ENCODE measurements around the gene DGKE. TPM values are rescaled to one million over a fixed set of nuclear protein-coding genes. Genes with fewer than 3 reads are reported as not detected.

The DGKE gene
- total and polyA plus RNA-seq, 8 donors, result 1.8 to 7.6 (median 4.4) TPM

DNA sequence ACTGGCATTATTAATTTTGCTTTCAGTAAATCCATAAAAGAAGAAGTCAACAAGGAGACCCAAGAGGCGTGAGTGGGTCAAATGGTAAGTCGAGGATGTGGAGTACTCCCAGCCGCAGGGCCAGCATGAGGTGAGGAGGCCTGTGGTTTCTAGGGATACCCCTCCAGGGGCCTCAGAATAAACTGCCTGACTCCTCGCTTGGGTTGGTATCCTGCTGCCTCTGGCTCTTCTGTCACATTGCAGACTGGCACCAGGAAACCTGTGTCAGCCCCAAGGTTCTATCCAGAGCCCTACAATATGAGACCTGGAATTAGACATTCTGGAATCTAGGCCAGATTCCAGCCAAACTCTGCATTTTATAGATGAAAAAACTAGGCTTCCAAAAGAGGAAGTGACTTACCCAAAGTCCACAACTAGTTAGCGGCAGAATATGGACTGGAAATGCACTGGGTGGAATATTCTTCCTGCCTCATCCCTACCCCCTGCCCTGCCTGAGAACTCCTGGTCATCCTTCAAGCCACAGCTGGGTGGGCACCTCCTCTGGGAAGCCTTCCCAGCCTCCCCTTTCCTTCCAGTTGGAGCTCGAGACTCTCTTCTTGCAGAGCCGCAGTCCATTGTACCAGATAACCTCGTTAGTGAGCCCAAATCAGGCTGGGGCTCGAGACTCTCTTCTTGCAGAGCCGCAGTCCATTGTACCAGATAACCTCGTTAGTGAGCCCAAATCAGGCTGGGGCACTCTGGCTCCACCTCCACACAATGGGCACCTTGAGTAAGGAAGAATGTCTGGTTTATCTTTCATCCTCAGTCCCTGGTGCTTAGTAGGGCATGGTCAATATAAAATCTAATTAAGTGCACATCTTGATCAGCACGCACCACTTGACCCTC is 22.8 kb upstream of the DGKE start:
- 91% methylated on average over 12 of the region's 12 CpGs for WGBS, 2 donors
- intact Hi-C loops (cut with DNase I), result loop anchor here in 2 of 3 donors (5.0 to 10.0 kb wide), 2 partner anchors 124 to 126 kb away; no protein-coding TSS in a partner anchor

DNA sequence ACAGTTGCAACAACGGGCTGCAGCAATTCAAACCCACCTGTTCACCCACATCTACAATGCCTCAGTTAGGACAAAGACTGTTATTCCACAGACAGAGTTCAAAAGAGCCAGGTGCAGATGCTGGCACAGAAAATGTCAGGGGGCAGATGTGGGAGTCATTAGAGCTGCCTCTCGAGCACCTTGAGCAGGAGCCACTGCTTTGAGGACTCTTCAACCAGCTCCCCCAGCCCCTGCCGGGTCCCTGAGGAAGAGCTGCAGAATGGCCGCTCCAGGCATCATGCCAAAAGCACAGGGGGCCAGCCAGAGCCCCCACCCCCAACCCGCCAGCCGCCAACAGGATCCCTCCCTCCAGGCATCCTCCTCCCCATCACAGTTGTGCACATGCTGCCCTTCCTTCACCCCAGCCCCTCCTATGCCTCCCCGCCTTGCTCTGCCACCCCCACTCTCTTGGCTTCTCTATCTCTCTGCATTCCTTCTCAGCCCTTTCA is 21.0 kb upstream of the DGKE start:
- H3K27ac ChIP-seq, result no peak overlapping the region
- ATAC-seq (no peak), DNase-seq (no peak), FAIRE-seq (no peak)
- H3K4me1 ChIP-seq, result no peaks in the 10 kb centered on the region
- no peaks in the 10 kb centered on the region for H3K27me3 ChIP-seq
- H3K4me3 ChIP-seq, result no peak overlapping the region
- H3K9me3 ChIP-seq, result no peaks in the 10 kb centered on the region
- H3K36me3 ChIP-seq, result no peaks in the 10 kb centered on the region
- intact Hi-C loops (cut with DNase I), result loop anchor here in 2 of 3 donors (5.0 to 10.0 kb wide), 2 partner anchors 122 to 124 kb away; no protein-coding TSS in a partner anchor
- TF ChIP-seq, protein P1, sequence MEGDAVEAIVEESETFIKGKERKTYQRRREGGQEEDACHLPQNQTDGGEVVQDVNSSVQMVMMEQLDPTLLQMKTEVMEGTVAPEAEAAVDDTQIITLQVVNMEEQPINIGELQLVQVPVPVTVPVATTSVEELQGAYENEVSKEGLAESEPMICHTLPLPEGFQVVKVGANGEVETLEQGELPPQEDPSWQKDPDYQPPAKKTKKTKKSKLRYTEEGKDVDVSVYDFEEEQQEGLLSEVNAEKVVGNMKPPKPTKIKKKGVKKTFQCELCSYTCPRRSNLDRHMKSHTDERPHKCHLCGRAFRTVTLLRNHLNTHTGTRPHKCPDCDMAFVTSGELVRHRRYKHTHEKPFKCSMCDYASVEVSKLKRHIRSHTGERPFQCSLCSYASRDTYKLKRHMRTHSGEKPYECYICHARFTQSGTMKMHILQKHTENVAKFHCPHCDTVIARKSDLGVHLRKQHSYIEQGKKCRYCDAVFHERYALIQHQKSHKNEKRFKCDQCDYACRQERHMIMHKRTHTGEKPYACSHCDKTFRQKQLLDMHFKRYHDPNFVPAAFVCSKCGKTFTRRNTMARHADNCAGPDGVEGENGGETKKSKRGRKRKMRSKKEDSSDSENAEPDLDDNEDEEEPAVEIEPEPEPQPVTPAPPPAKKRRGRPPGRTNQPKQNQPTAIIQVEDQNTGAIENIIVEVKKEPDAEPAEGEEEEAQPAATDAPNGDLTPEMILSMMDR (IDR thresholded peaks at IDR 0.05), result no peak
- WGBS, 2 donors, result 80 to 81% methylated on average over 7 of the region's 7 CpGs

More for the DNA sequence above, 22.8 kb upstream of the DGKE start:
- Histone ChIP-seq H3K9me3 (no peaks in the 10 kb centered on the region), H3K4me1 (no peaks in the 10 kb centered on the region), H3K36me3 (no peaks in the 10 kb centered on the region), H3K27ac (no peak overlapping the region), H3K4me3 (no peak overlapping the region), H3K27me3 (no peaks in the 10 kb centered on the region)
- no peak for DNase-seq
- TF ChIP-seq, protein P1 (IDR thresholded peaks at IDR 0.05), result no peak
- FAIRE-seq, result no peak
- no peak for ATAC-seq

DNA sequence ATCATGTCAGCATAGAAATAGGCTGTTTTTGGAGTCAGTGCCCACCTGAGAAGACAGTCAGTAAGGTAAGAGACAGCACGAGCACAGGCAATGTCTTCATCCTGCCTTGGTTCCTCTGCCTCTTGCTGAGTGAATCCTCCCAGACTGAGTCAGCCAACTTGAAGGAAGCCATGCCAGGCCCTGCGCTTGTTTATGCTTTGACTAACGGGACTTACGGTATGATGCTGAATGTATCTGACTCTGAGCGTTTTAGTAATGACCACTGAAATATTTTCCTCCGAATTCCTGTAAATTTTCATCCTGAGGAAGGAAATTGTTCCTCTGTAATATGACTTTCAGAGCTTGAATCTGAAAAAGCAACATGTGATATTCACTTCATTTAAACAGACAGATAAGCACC is 18.2 kb upstream of the DGKE start:
- Histone ChIP-seq H3K4me1 (peaks cover 0 to 11% (median 7%) of the 10 kb centered on the region in 3 donors), H3K4me3 (no peak overlapping the region), H3K36me3 (no peaks in the 10 kb centered on the region), H3K27me3 (no peaks in the 10 kb centered on the region), H3K9me3 (no peaks in the 10 kb centered on the region), H3K27ac (no peak overlapping the region)
- intact Hi-C loops (cut with DNase I), result loop anchor here in 1 of 3 donors (10.0 kb wide), 1 partner anchor 119 kb away; no protein-coding TSS in a partner anchor
- TF ChIP-seq, protein P1 (IDR thresholded peaks at IDR 0.05), result no peak
- ATAC-seq, result no peak
- 85 to 87% methylated on average over 6 of the region's 6 CpGs for WGBS, 2 donors
- FAIRE-seq, result no peak
- no peak for DNase-seq

DNA sequence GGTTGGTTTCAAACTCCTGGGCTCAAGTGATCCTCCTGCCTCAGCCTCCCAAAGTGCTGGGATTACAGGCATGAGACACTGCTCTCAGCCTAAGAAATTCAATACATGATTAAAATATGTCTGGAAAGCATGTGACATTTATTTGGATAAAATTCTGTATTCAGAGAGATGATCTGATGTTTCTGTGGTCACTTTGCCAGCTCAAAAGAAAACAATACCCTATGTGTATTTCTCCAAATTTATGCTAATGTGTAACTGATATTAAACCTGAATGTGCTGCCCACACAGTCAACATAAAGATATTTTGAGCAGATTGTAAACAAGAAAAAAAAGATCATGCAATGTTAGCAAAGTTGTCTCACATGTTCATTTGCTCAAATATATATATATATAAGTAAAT is 16.9 kb upstream of the DGKE start:
- ATAC-seq, result no peak
- no peak overlapping the region for H3K27ac ChIP-seq
- no peaks in the 10 kb centered on the region for H3K9me3 ChIP-seq
- no peak for DNase-seq
- no peaks in the 10 kb centered on the region for H3K27me3 ChIP-seq
- TF ChIP-seq, protein P1 (IDR thresholded peaks at IDR 0.05), result no peak
- H3K36me3 ChIP-seq, result no peaks in the 10 kb centered on the region
- FAIRE-seq, result no peak
- H3K4me3 ChIP-seq, result no peak overlapping the region
- intact Hi-C loops (cut with DNase I), result loop anchor here in 1 of 3 donors (10.0 kb wide), 1 partner anchor 118 kb away; no protein-coding TSS in a partner anchor
- peaks cover 0 to 11% (median 7%) of the 10 kb centered on the region in 3 donors for H3K4me1 ChIP-seq

Measured in pancreas (tissue), 10 donors.